IPS DF 4.7 (cell line): Measurements from ENCODE around the gene KIAA2012.
A peak's percentile ranks its signal among the peaks of the same experiment; 100 is the strongest.
"Not testable (repeated sequence)": the region's sequence is repeated elsewhere in the genome, so short reads cannot be mapped to it uniquely, and the experiment has no call there.

Source experiments
- DNase-seq: peaks from one replicate; pipeline ENCODE4 v3.0.0-alpha.2; 2013; ENCODE audit warnings: low spot score; ENCODE audit errors: extremely low read depth

KIAA2012 gene

DNA sequence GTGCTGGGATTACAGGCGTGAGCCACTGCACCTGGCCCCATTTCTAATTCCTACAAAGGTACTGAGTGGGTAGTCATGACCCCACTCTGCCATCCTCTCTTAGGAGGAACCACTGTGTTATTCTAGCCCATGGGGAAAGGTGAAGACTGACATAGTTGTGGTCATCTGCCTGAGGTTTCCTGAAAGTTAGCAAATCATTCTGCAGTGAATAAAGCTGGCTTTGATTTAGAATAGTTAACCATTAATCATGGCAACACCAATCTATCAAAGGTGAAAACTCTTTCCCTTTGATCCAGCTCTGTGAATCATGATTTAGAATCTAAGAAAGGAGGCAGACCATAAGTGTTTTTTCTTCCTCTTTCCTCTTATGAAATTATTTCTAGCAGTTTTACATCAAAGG, 114.5 kb downstream of the KIAA2012 start:
- no peak for DNase-seq

DNA sequence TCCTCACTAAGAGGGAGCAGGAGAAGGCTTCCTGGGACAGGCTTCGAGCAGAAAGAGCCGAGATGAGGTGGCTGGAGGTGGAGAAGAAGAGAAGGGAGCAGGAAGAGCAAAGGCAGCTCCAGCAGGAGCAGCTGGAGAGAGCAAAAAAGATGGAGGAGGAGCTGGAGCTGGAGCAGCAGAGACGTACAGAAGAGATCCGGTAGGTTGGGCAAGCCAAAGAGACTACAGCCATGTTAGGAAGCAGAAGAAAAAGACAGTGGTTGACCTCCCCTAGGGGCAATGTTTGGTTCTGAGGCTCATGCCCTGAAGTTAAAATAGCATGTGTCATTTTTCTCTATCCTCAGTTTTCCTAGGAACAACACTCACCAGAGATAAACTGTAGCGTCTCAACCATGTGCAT, 120.2 kb downstream of the KIAA2012 start:
- DNase-seq = no peak

DNA sequence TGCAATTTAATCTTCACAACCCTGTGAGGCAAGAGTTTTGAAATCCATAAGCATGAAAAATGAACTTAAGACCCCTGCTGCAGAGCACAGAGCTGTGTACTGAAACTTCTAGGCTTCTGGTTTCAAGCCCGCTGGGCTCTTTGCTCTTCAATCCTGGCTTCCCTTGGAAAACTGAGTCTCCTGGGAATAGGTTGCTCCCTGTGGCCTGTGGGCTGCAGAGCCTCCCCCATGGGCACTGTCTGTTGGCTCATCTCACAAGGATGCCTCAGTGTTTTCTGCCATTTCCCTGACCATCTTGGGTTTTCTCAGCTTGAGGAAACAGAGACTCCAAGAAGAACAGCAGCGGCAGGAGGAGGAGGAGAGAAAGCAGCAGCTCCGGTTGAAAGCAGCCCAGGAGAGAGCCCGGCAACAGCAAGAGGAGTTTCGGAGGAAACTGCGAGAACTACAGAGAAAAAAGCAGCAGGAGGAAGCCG, 120.9 kb downstream of the KIAA2012 start:
- no peak for DNase-seq

DNA sequence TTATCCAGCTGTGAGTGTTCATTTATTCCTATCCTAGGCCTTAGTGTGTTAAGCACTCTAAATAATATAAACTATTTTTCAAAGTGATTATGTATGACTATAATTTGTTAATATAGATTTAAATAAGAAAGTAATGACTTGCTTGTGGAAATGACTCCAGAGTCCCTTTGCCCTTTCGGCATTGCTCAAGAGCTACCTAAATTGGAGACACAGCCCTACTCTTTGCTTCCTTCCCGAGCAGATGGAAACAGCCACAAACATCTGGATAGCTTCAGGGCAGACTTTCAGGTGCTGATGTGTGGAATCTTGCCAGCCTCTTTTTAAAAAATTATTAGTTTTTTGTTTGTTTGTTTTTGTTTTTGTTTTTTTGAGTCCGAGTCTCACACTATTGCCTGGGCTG, 121.4 kb downstream of the KIAA2012 start:
- no peak for DNase-seq

DNA sequence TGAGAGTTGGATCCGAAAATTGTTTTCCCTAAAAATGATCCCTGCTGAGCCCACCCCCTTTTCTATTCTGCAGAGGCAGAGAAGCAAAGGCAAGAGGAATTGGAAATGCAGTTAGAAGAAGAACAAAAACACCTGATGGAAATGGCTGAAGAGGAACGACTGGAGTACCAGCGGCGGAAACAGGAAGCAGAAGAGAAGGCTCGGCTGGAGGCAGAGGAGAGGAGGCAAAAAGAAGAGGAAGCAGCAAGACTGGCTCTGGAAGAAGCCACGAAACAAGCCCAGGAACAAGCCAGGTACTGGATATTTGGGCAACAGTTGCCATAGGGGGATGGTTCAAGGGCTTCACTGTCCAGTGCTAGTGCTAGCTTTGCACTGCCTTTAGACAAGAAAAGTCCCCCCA, 123.7 kb downstream of the KIAA2012 start:
- DNase-seq = no peak

DNA sequence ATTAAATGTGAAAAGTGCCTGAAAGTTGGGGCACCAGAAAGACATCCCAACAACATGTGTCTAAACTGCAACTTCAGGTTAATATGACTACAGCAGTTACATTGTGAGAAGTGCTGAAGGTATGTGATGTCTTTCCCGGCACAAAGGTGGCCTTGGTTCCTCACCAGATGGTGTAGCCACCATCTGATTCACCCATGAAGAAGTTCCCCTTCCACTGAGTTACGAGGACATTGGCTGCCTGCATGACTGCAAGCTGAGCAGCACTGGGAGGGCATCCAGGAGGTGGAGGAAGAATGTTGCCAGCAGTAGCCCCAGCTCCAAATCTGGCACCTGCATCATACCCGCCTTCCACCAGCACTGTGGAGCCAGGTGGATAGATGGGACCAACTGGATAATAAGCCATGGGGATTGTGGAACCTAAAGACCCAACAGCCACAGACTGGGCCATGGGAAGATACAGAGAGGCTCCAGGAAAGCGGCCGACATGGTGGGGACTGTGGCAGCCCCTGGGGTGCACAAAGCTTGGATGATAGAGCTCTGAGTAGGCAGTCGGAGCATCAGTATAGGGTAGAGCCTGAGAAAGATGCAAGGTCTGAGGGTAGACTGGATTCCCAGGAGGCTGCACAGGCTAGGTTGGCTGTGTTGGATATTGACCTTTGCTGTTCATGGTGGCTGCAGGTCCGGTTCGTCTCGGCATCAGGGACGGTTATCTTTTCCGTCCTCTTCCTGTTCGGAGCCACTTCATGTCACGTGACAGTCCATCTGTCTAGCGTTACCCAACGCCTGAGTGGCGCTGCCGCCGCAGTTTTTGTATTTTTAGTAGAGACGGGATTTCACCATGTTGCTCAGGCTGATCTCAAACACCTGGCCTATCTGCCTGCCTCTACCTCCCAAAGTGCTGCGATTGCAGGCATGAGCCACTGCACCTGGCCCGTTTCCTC, 128.4 kb downstream of the KIAA2012 start:
- DNase-seq = no peak

DNA sequence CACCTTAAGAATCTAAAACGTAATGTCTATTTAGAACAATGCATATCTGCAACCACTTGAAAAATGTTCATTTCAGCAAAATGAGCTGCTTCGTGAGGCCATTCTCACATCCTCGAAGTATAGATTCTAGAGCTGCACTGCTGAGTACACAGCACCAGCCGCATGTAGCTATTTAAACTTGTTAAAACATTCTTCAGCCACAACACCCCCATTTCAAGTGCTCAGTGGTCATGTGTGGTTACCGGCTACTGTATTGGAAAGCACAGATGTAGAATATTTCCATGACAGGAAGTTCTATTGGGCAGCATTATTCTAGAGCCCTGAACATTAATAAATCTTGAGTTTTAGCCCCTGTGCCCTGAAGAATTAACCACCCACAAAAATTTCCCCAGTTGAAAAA, 130.3 kb downstream of the KIAA2012 start:
- no peak for DNase-seq

DNA sequence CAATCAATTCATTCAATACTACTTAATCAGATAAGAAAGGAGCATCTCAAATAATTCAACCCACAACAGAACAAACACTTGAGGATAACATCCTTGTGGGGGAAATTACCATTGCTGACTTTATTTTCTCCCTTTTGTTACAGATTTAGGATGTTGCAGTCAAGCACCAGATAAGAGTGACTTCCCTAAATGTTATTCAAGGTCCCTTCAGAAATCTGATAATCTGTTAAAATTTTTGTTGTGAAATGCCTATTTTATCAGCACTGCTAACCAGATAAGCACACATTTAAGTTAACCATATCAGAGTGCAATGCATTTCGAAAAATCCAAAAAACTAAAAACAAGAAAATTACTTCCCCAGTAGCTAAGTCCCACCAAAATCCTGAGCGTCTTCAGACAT, 131.8 kb downstream of the KIAA2012 start:
- DNase-seq = no peak

DNA sequence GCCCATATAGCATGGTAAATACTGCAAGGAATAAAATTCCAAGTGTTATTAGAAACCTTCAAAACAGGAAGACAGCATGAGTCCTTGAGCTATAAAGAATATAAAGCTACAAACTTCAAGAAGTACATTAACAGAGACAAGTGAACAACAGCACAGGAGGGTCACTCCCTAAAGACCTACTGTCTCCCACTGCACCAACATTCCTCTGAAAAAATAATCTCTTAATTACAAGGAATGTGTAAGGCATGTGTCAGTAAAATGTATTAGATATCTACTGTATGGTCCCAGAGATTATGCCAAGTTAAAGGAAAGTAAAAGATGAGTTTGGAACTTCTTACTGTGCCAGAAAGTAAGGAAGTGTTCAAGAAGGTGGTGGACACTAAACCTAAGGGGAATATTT, 135.5 kb downstream of the KIAA2012 start:
- DNase-seq = no peak

DNA sequence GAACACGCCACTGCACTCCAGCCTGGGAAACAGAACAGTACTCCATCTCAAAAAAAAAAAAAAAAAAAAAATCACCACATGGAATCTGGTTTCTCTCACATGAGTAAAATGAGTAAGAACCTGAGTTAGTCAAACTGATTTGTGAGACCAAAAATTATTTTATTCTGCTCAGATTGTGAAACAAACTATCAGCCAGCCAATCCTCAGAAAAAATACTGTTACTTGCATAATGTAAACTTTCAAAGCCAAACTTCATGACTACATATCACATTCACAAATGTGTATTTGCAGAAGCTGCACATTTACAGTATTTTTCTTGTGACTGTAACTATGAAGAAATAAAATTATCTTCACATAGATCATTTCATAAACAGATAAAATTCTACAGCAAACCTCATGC, 142.1 kb downstream of the KIAA2012 start:
- no peak for DNase-seq

DNA sequence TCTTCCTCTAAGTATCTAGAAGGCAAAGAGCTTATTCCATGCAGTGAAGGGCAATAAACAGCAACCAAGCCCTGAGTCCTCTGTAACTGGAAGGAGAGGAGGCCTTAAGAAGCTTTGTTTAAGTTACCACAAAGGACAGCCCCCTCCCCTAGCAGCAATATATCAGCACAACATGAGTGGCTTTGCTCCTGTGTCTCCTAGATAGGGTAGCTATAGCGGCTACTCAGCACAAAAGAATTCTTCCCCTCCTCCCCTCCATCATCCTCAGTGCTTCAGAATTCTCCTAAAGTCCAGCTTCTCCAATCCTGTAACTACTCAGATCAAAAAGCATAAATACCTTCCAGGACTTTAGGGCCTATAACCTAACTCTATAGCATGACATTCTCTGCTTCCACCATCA, 148.8 kb downstream of the KIAA2012 start:
- no peak for DNase-seq

DNA sequence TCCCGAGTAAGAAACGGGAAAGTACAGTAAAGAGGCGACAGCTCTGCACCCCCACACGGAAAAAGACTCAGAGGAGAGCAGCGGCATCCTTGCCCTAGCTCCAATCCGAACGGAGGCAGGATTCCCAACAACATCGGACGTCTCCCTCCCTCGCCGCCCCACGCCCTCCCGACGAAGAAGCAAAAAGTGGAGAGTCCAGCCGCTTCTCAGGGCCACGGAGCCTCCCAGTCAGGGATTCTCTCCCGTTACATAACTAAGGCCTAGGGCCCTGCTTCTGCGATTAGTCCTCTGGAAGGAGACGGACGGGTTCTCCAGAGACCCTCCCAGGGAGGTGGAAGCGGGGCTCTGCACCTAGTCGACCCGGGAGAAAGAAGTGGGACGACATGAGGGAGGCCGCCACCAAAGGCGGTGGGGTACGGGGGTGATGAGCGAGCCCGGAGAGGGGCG, 164.8 kb downstream of the KIAA2012 start:
- DNase-seq = no peak

DNA sequence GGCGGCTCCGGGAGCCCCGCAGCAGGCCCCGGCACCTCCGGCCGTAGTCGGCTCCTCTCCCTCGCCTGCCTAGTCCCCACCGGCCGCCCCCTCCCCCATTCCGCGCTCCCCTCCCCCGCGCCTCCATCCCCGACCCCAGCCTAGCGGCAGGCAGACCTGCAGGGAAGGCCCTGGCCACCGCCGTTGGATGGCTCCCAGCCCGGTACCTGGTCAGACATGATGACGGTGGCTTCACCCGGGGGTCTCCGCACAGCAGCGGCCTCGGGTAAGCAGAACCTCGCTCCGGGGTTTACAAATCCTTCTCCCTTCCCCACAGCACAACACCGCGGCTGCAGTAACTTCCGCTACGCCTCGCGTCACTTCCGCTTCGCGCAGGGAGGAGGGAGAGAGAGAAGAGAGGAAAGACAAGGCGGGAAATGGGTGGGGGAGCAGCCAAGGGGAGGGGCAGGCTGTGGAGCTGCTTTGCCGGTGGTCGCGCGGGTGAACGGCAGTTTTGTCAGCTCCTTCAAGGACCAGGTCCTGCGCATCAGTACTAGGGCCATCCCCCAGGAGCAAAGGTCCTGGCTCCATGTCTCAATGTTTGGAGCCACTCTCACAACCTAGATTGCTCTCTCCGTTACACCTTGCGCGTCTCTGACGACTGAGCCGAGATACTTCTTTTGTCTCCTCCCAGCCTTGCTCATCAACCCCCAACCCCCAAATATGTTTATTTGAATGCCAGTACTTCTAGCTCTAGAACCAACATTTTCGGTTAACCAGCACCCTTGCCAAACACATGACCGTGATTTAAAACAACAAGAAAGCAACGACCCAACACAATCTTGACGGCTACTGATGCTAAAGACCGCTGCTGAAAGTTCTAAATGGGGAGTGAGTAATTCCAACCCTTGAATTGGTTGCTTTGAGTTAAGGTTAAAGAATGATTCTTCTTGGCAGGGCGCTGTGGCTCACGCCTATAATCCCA, 165.5 kb downstream of the KIAA2012 start, which contains the start of gene SUMO1:
SUMO1 (minus strand) TSS at position 364 of the 964 bp plus-strand sequence; CDS start at position 218, 146 bp downstream.
- peak; percentile 87 for DNase-seq

DNA sequence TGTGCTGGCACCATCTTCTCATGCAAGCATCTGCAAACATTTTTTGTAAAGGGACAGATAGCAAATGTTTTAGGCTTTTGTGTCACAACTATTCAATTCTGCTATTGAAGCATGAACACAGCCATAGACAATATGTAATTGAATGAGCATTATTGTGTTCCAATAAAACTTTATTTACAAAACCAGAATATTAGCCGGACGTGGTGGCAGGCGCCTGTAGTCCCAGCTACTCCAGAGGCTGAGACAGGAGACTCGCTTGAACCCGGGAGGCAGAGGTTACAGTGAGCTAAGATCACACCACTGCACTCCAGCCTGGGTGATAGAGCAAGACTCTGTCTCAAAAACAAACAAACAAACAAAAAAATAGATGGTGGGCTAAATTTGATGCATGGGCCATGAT, 174.7 kb downstream of the KIAA2012 start:
- DNase-seq = not testable (repeated sequence)

DNA sequence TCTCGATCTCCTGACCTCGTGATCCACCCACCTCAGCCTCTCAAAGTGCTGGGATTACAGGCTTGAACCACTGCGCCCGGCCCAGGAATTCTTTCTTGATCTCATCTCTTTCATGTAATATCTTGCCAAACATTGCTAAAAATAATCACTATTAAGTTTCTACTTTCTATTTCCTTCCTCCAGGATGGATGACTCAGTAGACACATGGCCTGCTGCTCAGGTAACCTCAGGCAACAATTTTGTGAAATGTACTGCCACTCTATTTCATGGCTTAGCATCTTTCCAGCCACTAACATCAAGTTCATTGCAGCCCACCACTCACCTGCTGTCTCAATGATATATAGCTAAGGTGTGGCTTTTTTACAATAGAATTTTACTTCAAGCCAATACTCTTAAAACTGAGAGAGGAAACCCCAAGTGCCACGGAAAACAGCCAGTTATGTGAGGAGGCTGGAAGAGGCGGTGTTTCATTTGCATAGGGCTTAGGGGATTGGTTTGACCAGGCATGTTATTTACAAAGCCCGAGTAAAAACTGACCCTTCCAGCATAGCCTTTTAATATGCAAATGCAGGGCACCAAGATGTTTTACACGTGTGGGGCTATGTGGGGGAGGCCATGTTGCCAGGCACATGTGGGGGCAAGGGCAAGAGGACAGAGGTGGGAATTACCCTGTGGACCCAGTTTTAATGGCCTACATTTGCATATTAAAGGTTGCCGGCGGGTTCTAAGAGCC, 176.6 kb downstream of the KIAA2012 start:
- peak; percentile 91 for DNase-seq

DNA sequence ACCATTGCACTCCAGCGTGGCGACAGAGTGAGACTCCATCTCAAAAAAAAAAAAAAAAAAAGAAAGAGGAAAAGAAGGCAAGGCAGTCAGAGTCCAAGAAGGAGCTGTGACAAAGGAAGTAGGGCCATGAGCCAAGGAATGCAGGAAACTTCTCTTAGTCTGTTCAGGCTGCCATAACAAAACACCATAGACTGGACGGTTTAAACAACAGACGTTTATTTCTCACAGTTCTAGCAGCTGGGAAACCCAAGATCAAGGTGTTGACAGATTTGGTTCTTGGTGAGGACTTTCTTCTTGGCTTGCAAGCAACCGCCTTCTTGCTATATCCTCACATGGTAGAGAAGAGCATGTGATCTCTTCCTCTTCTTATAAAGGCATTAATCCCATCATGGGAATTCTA, 178.4 kb downstream of the KIAA2012 start:
- no peak for DNase-seq
